ENCODE results near the gene SRD5A2.

- TF ChIP-seq, protein P1, sequence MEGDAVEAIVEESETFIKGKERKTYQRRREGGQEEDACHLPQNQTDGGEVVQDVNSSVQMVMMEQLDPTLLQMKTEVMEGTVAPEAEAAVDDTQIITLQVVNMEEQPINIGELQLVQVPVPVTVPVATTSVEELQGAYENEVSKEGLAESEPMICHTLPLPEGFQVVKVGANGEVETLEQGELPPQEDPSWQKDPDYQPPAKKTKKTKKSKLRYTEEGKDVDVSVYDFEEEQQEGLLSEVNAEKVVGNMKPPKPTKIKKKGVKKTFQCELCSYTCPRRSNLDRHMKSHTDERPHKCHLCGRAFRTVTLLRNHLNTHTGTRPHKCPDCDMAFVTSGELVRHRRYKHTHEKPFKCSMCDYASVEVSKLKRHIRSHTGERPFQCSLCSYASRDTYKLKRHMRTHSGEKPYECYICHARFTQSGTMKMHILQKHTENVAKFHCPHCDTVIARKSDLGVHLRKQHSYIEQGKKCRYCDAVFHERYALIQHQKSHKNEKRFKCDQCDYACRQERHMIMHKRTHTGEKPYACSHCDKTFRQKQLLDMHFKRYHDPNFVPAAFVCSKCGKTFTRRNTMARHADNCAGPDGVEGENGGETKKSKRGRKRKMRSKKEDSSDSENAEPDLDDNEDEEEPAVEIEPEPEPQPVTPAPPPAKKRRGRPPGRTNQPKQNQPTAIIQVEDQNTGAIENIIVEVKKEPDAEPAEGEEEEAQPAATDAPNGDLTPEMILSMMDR (IDR thresholded peaks at IDR 0.05), result no peak
- TF ChIP-seq EP300 (IDR thresholded peaks at IDR 0.05) (no peak), POLR2A (IDR thresholded peaks at IDR 0.05) (no peak)
These were observed 12.0 kb downstream of the SRD5A2 start for GRCh38 chr2:31568585-31569201.

Data from tibial nerve (tissue), 4 donors.